ENCODE measurements around the gene MXRA8. TPM values are rescaled to one million over a fixed set of nuclear protein-coding genes. Genes with fewer than 3 reads are reported as not detected.
A peak's percentile ranks its signal among the peaks of the same experiment; 100 is the strongest.

MXRA8 gene
- total RNA-seq: 100 to 1,000 TPM in 1 of 2 donors, 10 to 100 TPM in 1; 78.3 to 129 TPM
- polyA plus RNA-seq (ENCODE audit: insufficient read length in 6 of 6): 100 to 1,000 TPM; 113 to 151 (median 143) TPM
- long read RNA-seq, donor 1, transcript MXRA8-201 (10 exons, 2,273 nt): major isoform, 17 of 50 reads
- long read RNA-seq, donor 1, partial matches to known transcripts: 14 of 50 reads
- long read RNA-seq, donor 1, other reads (novel, unspliced or antisense): 14 of 50 reads
- long read RNA-seq, donor 2, transcript MXRA8-201 (10 exons, 2,273 nt): major isoform, 8 of 17 reads
- long read RNA-seq, donor 2, partial matches to known transcripts: 5 of 17 reads
- long read RNA-seq, donor 2, other reads (novel, unspliced or antisense): 0 of 17 reads
- long read RNA-seq, donor 3, transcript MXRA8-201 (10 exons, 2,273 nt): major isoform, 13 of 23 reads
- long read RNA-seq, donor 3, partial matches to known transcripts: 0 of 23 reads
- long read RNA-seq, donor 3, other reads (novel, unspliced or antisense): 7 of 23 reads
- long read RNA-seq, donor 4, partial matches to known transcripts: 4 of 8 reads
- long read RNA-seq, donor 4, other reads (novel, unspliced or antisense): 4 of 8 reads
- long read RNA-seq, donor 5, transcript MXRA8-207 (4 exons, 1,171 nt): minor isoform, 6 of 30 reads
- long read RNA-seq, donor 5, transcript MXRA8-201 (10 exons, 2,273 nt): major isoform, 10 of 30 reads
- long read RNA-seq, donor 5, partial matches to known transcripts: 7 of 30 reads
- long read RNA-seq, donor 5, other reads (novel, unspliced or antisense): 5 of 30 reads
- long read RNA-seq, donor 6, transcript MXRA8-201 (10 exons, 2,273 nt): major isoform, 10 of 20 reads
- long read RNA-seq, donor 6, partial matches to known transcripts: 0 of 20 reads
- long read RNA-seq, donor 6, other reads (novel, unspliced or antisense): 6 of 20 reads
- long read RNA-seq, donor 7, transcript MXRA8-201 (10 exons, 2,273 nt): major isoform, 10 of 18 reads
- long read RNA-seq, donor 7, partial matches to known transcripts: 5 of 18 reads
- long read RNA-seq, donor 7, other reads (novel, unspliced or antisense): 0 of 18 reads
- long read RNA-seq, donor 8, transcript MXRA8-201 (10 exons, 2,273 nt): major isoform, 14 of 23 reads
- long read RNA-seq, donor 8, partial matches to known transcripts: 0 of 23 reads
- long read RNA-seq, donor 8, other reads (novel, unspliced or antisense): 6 of 23 reads
- long read RNA-seq, donor 9: 0 reads
- long read RNA-seq, donor 10, partial matches to known transcripts: 5 of 5 reads
- long read RNA-seq, donor 10, other reads (novel, unspliced or antisense): 0 of 5 reads
- long read RNA-seq, donor 11, transcript MXRA8-201 (10 exons, 2,273 nt): major isoform, 6 of 7 reads
- long read RNA-seq, donor 11, partial matches to known transcripts: 0 of 7 reads
- long read RNA-seq, donor 11, other reads (novel, unspliced or antisense): 0 of 7 reads
- long read RNA-seq, donor 12, transcript MXRA8-201 (10 exons, 2,273 nt): major isoform, 16 of 31 reads
- long read RNA-seq, donor 12, partial matches to known transcripts: 5 of 31 reads
- long read RNA-seq, donor 12, other reads (novel, unspliced or antisense): 7 of 31 reads

- no peak for TF ChIP-seq CTCF (IDR thresholded peaks at IDR 0.05)
- ATAC-seq (peak; percentile 68), DNase-seq (peak; percentile 81 to 94 (median 82))
- Histone ChIP-seq H3K27me3 (peaks cover 15 to 87% of the 10 kb centered on the region in 2 donors), H3K36me3 (no peaks in the 10 kb centered on the region), H3K27ac (peak within 1 kb of the TSS; percentile 66 to 87), H3K9me3 (no peaks in the 10 kb centered on the region), H3K4me1 (peaks cover 17 to 29% of the 10 kb centered on the region in 2 donors), H3K4me3 (peak within 1 kb of the TSS; percentile 40 to 42)
- intact Hi-C loops (cut with DNase I): no loop called here
These were observed at the start of gene MXRA8 for GRCh38 chr1:1358433-1359271. Gene MXRA8, minus strand, starts transcription at chr1:1358555. Its CDS starts 51 bp downstream, at chr1:1358504.

GRCh38 chr1:1407636-1408318 is 49.4 kb upstream of the MXRA8 start:
- Histone ChIP-seq H3K36me3 (peaks cover 0 to 31% of the 10 kb centered on the region in 2 donors), H3K4me3 (peak overlapping the region; percentile 86 to 99), H3K9me3 (peaks cover 0 to 5% of the 10 kb centered on the region in 2 donors), H3K27me3 (no peaks in the 10 kb centered on the region), H3K4me1 (peaks cover 9 to 47% of the 10 kb centered on the region in 2 donors), H3K27ac (peak overlapping the region; percentile 72 to 91)
- DNase-seq (peak in 1 of 4 donors; percentile 79), ATAC-seq (no peak)
- no peak for TF ChIP-seq CTCF (IDR thresholded peaks at IDR 0.05)
- intact Hi-C loops (cut with DNase I): no loop called here

- TF ChIP-seq CTCF (IDR thresholded peaks at IDR 0.05): peak in 1 of 2 donors; percentile 2
- Histone ChIP-seq H3K36me3 (peaks cover 0 to 38% of the 10 kb centered on the region in 2 donors), H3K27ac (peak within 1 kb of the TSS; percentile 72 to 91), H3K4me3 (peak within 1 kb of the TSS; percentile 86 to 99), H3K9me3 (peaks cover 0 to under 1% of the 10 kb centered on the region in 2 donors), H3K4me1 (peaks cover 9 to 48% of the 10 kb centered on the region in 2 donors), H3K27me3 (no peaks in the 10 kb centered on the region)
- peak; percentile 99 for ATAC-seq
- DNase-seq: peak; percentile 88 to 98 (median 94)
- intact Hi-C loops (cut with DNase I): no loop called here
These were observed 48.7 kb upstream of the MXRA8 start, which contains the start of gene MRPL20 for GRCh38 chr1:1406821-1407635. Gene MRPL20, minus strand, starts transcription at chr1:1407293. Its CDS starts 76 bp downstream, at chr1:1407217.
